Measurements from ENCODE around the gene EPS15.

EPS15 gene

DNA sequence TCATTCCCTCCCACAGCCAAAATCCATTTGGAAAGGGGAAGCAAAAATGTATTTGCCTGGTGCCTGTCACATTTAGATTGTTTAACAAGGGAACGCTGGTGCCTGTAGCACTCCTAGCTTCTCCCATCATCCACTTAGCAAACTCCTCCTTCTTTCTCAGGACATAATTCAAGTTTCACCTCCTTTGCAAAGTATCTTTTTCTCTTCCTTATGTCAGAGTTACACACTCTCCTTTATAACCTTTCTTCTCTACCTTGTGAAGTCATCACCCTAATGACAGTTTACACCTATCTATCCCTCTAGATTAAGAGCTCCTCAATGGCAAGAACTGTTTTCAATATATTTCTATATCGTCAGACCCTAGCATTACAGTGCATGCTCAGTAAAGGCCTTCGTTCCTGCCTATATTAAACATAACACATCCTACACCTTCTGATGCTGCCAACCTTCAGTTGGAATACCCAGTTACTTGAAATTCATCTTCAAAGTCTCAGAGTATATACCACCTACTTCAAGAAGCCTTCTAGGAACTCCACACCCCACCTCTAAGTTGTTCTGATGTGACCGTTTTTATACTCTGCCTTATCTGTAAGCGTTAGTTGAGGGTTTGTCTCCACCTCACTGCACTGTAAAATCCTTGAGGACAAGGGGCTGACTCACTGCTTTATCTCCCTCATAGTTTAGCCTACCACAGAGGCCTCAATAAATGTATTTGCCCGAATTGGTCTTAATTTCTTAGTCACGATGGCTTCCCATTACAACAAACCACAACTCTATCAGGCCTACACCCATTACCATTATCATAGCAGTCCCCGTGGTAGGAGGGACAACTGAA is 1.0 kb upstream of the EPS15 start (continued):
- TF ChIP-seq, protein P1, sequence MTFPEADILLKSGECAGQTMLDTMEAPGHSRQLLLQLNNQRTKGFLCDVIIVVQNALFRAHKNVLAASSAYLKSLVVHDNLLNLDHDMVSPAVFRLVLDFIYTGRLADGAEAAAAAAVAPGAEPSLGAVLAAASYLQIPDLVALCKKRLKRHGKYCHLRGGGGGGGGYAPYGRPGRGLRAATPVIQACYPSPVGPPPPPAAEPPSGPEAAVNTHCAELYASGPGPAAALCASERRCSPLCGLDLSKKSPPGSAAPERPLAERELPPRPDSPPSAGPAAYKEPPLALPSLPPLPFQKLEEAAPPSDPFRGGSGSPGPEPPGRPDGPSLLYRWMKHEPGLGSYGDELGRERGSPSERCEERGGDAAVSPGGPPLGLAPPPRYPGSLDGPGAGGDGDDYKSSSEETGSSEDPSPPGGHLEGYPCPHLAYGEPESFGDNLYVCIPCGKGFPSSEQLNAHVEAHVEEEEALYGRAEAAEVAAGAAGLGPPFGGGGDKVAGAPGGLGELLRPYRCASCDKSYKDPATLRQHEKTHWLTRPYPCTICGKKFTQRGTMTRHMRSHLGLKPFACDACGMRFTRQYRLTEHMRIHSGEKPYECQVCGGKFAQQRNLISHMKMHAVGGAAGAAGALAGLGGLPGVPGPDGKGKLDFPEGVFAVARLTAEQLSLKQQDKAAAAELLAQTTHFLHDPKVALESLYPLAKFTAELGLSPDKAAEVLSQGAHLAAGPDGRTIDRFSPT (tag by site-specific recombination; IDR thresholded peaks at IDR 0.05), result no peak
- TF ChIP-seq ZBTB20 (tag by site-specific recombination; IDR thresholded peaks at IDR 0.05) (0 out of 2 replicates have a peak, but pooled peaks have one; percentile 16), ZNF24 (tag by site-specific recombination; IDR thresholded peaks at IDR 0.05) (no peak), ZNF248 (tag by site-specific recombination; IDR thresholded peaks at IDR 0.05) (no peak), KLF1 (tag by site-specific recombination; IDR thresholded peaks at IDR 0.05) (peak; percentile 49), KLF8 (tag by site-specific recombination; IDR thresholded peaks at IDR 0.05) (0 out of 2 replicates have a peak, but pooled peaks have one; percentile 7), ZNF10 (tag by site-specific recombination; IDR thresholded peaks at IDR 0.05) (no peak), ZNF521 (tag by site-specific recombination; IDR thresholded peaks at IDR 0.05) (no peak), ZNF211 (tag by site-specific recombination; IDR thresholded peaks at IDR 0.05; ENCODE audit: low read depth) (no peak), ZNF175 (tag by site-specific recombination; IDR thresholded peaks at IDR 0.05) (no peak), RBAK (tag by site-specific recombination; IDR thresholded peaks at IDR 0.05) (no peak), ZFP41 (tag by site-specific recombination; IDR thresholded peaks at IDR 0.05; ENCODE audit: borderline replicate concordance) (no peak), ZNF335 (tag by site-specific recombination; conservative IDR thresholded peaks at IDR 0.05) (peak; percentile 33; the same call in 1 of the 2 replicates)
- TF ChIP-seq, protein P2, sequence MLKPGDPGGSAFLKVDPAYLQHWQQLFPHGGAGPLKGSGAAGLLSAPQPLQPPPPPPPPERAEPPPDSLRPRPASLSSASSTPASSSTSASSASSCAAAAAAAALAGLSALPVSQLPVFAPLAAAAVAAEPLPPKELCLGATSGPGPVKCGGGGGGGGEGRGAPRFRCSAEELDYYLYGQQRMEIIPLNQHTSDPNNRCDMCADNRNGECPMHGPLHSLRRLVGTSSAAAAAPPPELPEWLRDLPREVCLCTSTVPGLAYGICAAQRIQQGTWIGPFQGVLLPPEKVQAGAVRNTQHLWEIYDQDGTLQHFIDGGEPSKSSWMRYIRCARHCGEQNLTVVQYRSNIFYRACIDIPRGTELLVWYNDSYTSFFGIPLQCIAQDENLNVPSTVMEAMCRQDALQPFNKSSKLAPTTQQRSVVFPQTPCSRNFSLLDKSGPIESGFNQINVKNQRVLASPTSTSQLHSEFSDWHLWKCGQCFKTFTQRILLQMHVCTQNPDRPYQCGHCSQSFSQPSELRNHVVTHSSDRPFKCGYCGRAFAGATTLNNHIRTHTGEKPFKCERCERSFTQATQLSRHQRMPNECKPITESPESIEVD (tag by site-specific recombination; IDR thresholded peaks at IDR 0.05), result no peak
- TF ChIP-seq, protein P3, sequence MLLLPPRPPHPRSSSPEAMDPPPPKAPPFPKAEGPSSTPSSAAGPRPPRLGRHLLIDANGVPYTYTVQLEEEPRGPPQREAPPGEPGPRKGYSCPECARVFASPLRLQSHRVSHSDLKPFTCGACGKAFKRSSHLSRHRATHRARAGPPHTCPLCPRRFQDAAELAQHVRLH (tag by site-specific recombination; IDR thresholded peaks at IDR 0.05), result no peak
- TF ChIP-seq, protein P4, sequence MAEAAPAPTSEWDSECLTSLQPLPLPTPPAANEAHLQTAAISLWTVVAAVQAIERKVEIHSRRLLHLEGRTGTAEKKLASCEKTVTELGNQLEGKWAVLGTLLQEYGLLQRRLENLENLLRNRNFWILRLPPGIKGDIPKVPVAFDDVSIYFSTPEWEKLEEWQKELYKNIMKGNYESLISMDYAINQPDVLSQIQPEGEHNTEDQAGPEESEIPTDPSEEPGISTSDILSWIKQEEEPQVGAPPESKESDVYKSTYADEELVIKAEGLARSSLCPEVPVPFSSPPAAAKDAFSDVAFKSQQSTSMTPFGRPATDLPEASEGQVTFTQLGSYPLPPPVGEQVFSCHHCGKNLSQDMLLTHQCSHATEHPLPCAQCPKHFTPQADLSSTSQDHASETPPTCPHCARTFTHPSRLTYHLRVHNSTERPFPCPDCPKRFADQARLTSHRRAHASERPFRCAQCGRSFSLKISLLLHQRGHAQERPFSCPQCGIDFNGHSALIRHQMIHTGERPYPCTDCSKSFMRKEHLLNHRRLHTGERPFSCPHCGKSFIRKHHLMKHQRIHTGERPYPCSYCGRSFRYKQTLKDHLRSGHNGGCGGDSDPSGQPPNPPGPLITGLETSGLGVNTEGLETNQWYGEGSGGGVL (tag by site-specific recombination; IDR thresholded peaks at IDR 0.05), result peak; percentile 17; the same call in 1 of the 2 replicates
- TF ChIP-seq, protein P5, sequence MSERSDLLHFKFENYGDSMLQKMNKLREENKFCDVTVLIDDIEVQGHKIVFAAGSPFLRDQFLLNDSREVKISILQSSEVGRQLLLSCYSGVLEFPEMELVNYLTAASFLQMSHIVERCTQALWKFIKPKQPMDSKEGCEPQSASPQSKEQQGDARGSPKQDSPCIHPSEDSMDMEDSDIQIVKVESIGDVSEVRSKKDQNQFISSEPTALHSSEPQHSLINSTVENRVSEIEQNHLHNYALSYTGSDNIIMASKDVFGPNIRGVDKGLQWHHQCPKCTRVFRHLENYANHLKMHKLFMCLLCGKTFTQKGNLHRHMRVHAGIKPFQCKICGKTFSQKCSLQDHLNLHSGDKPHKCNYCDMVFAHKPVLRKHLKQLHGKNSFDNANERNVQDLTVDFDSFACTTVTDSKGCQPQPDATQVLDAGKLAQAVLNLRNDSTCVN (tag by site-specific recombination; optimal IDR thresholded peaks at IDR 0.05), result no peak

DNA sequence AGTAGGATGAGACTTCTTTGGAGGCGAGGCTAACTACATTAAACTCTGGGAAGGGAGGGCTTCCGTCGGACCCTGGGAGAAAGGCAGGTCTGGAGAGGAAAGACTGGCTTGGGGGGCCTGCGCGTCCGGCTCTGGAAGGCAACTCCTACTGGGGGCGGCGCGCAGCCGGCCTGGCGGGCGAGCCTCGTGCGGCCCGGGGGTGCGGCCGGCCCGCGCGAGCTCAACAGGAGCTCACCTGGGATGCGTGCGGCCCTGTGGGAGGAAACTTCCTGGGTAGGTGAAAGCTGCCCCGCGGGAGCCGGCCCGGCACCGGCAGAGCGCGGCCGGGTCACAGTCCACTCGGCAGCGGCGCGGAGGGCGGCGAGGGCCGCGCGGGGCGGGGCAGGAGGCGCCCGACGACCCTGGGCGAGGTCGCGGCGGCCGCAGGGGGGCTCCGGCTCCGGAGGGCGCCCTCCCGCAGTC is 449 bp downstream of the EPS15 start:
- Histone ChIP-seq H3K4me3 (ENCODE audit: low read depth, low read length) (peak overlapping the region; percentile 95), H3K27ac (ENCODE audit: extremely low read depth, low read depth, low read length) (peak overlapping the region; percentile 89), H3K4me1 (ENCODE audit: control insufficient read depth, insufficient read depth, low read length) (peaks cover 8% of the 10 kb centered on the region), H3K36me3 (ENCODE audit: control insufficient read depth in 2 of 2, insufficient read depth in 1 of 2, low read length in 2 of 2) (no peaks in the 10 kb centered on the region), H3K9me3 (ENCODE audit: control insufficient read depth, insufficient read depth, low read depth, low read length) (no peaks in the 10 kb centered on the region)
- ChIA-PET CTCF (no interaction called here), POLR2A (interaction anchor here (0.7 to 1.7 kb wide), 4 partner anchors 12 to 187 kb away, joined by 3 to 5 read pairs (median 4); no protein-coding TSS in a partner anchor)
- TF ChIP-seq, protein P6, sequence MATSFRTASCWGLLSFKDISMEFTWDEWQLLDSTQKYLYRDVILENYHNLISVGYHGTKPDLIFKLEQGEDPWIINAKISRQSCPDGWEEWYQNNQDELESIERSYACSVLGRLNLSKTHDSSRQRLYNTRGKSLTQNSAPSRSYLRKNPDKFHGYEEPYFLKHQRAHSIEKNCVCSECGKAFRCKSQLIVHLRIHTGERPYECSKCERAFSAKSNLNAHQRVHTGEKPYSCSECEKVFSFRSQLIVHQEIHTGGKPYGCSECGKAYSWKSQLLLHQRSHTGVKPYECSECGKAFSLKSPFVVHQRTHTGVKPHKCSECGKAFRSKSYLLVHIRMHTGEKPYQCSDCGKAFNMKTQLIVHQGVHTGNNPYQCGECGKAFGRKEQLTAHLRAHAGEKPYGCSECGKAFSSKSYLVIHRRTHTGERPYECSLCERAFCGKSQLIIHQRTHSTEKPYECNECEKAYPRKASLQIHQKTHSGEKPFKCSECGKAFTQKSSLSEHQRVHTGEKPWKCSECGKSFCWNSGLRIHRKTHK (tag by site-specific recombination; IDR thresholded peaks at IDR 0.05), result no peak
- TF ChIP-seq, protein P7, sequence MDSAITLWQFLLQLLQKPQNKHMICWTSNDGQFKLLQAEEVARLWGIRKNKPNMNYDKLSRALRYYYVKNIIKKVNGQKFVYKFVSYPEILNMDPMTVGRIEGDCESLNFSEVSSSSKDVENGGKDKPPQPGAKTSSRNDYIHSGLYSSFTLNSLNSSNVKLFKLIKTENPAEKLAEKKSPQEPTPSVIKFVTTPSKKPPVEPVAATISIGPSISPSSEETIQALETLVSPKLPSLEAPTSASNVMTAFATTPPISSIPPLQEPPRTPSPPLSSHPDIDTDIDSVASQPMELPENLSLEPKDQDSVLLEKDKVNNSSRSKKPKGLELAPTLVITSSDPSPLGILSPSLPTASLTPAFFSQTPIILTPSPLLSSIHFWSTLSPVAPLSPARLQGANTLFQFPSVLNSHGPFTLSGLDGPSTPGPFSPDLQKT (IDR thresholded peaks at IDR 0.05; ENCODE audit: borderline replicate concordance, low read depth, low read length), result no peak; the same call in 1 of the 2 replicates
- TF ChIP-seq GLIS2 (tag by site-specific recombination; IDR thresholded peaks at IDR 0.05) (peak; percentile 73; the same call in 1 of the 2 replicates), ZNF433 (tag by site-specific recombination; IDR thresholded peaks at IDR 0.05; ENCODE audit: low read depth) (no peak), ZFP41 (tag by site-specific recombination; IDR thresholded peaks at IDR 0.05; ENCODE audit: borderline replicate concordance) (no peak), ZNF501 (tag by site-specific recombination; IDR thresholded peaks at IDR 0.05) (no peak)
